Measurements from ENCODE around the gene DIRAS1. TPM values are rescaled to one million over a fixed set of nuclear protein-coding genes. Genes with fewer than 3 reads are reported as not detected.

Gene DIRAS1
- total RNA-seq, 2 donors from 2014 or later = 2.3 TPM; not detected in 1

- Histone ChIP-seq H3K4me1 (ENCODE audit: control insufficient read depth in 1 of 2, low read depth in 2 of 2) (no peaks in the 10 kb centered on the region), H3K27me3 (replicated peaks; ENCODE audit: insufficient read depth) (no peaks in the 10 kb centered on the region), H3K36me3 (peaks cover 18% of the 10 kb centered on the region), H3K9me3 (no peaks in the 10 kb centered on the region), H3K4me3 (no peak overlapping the region), H3K27ac (no peak overlapping the region)
- TF ChIP-seq, protein P1, sequence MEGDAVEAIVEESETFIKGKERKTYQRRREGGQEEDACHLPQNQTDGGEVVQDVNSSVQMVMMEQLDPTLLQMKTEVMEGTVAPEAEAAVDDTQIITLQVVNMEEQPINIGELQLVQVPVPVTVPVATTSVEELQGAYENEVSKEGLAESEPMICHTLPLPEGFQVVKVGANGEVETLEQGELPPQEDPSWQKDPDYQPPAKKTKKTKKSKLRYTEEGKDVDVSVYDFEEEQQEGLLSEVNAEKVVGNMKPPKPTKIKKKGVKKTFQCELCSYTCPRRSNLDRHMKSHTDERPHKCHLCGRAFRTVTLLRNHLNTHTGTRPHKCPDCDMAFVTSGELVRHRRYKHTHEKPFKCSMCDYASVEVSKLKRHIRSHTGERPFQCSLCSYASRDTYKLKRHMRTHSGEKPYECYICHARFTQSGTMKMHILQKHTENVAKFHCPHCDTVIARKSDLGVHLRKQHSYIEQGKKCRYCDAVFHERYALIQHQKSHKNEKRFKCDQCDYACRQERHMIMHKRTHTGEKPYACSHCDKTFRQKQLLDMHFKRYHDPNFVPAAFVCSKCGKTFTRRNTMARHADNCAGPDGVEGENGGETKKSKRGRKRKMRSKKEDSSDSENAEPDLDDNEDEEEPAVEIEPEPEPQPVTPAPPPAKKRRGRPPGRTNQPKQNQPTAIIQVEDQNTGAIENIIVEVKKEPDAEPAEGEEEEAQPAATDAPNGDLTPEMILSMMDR (IDR thresholded peaks at IDR 0.05) = no peak
- ATAC-seq (ENCODE audit: insufficient number of reproducible peaks, low FRiP score, low read depth) = no peak
- no peak for DNase-seq (ENCODE audit: low spot score)
These were observed 10.2 kb upstream of the DIRAS1 start for GRCh38 chr19:2731181-2731995.

GRCh38 chr19:2729943-2730818 is 9.0 kb upstream of the DIRAS1 start:
- no peak overlapping the region for H3K27ac ChIP-seq
- H3K27me3 ChIP-seq (replicated peaks; ENCODE audit: insufficient read depth) = no peaks in the 10 kb centered on the region
- H3K4me1 ChIP-seq (ENCODE audit: control insufficient read depth in 1 of 2, low read depth in 2 of 2) = no peaks in the 10 kb centered on the region
- no peak for ATAC-seq (ENCODE audit: insufficient number of reproducible peaks, low FRiP score, low read depth)
- no peak overlapping the region for H3K4me3 ChIP-seq
- TF ChIP-seq, protein P1 (IDR thresholded peaks at IDR 0.05) = no peak
- H3K9me3 ChIP-seq = no peaks in the 10 kb centered on the region
- peaks cover 18% of the 10 kb centered on the region for H3K36me3 ChIP-seq
- no peak for DNase-seq (ENCODE audit: low spot score)

GRCh38 chr19:2728783-2729387 is 7.7 kb upstream of the DIRAS1 start:
- Histone ChIP-seq H3K36me3 (peaks cover 17% of the 10 kb centered on the region), H3K4me3 (no peak overlapping the region), H3K4me1 (ENCODE audit: control insufficient read depth in 1 of 2, low read depth in 2 of 2) (peaks cover 0 to 2% of the 10 kb centered on the region in 2 donors), H3K27me3 (replicated peaks; ENCODE audit: insufficient read depth) (no peaks in the 10 kb centered on the region), H3K27ac (no peak overlapping the region), H3K9me3 (no peaks in the 10 kb centered on the region)
- TF ChIP-seq, protein P1 (IDR thresholded peaks at IDR 0.05) = no peak
- no peak for DNase-seq (ENCODE audit: low spot score)
- no peak for ATAC-seq (ENCODE audit: insufficient number of reproducible peaks, low FRiP score, low read depth)

- ATAC-seq (ENCODE audit: insufficient number of reproducible peaks, low FRiP score, low read depth) (no peak), DNase-seq (ENCODE audit: low spot score) (no peak)
- TF ChIP-seq, protein P1 (IDR thresholded peaks at IDR 0.05) = no peak
- peaks cover 9 to 14% of the 10 kb centered on the region in 2 donors for H3K4me1 ChIP-seq (ENCODE audit: control insufficient read depth in 1 of 2, low read depth in 2 of 2)
- H3K4me3 ChIP-seq = no peak overlapping the region
- no peak overlapping the region for H3K27ac ChIP-seq
- H3K27me3 ChIP-seq (replicated peaks; ENCODE audit: insufficient read depth) = no peaks in the 10 kb centered on the region
- peaks cover 4% of the 10 kb centered on the region for H3K36me3 ChIP-seq
- H3K9me3 ChIP-seq = no peaks in the 10 kb centered on the region
These were observed 6.4 kb upstream of the DIRAS1 start for GRCh38 chr19:2727640-2727944.
